SK-N-SH treated with all-trans-retinoic acid at 6 μM for 48 hours (cell line): ENCODE measurements around the gene NR2F2.

Experiments used
- ATAC-seq: fragments of 200-7000 bp; cut with Tn5 transposase; 3 replicates; pipeline ENCODE4 v1.9.1; 2020; ENCODE audit warnings: mild to moderate bottlenecking, moderate library complexity
- BACH2 ChIP-seq: fragments of 250-450 bp; sonication (Bioruptor Pico); IDR thresholded peaks from 2 replicates; pipeline ENCODE4 v1.9.0; 2021; ENCODE audit warnings: mild to moderate bottlenecking, borderline replicate concordance
- CREB5 ChIP-seq: fragments of 250-450 bp; sonication (Bioruptor Pico); IDR thresholded peaks from 2 replicates; pipeline ENCODE4 v1.5.1; 2020; ENCODE audit warnings: low read depth, mild to moderate bottlenecking, moderate library complexity
- CSDC2 ChIP-seq: fragments of 250-450 bp; sonication (Bioruptor Pico); IDR thresholded peaks from 2 replicates; pipeline ENCODE4 v1.5.0; 2020; ENCODE audit warnings: mild to moderate bottlenecking, moderate library complexity
- CSRNP3 ChIP-seq: fragments of 250-450 bp; sonication (Bioruptor Pico); IDR thresholded peaks from 2 replicates; pipeline ENCODE4 v1.5.1; 2021; ENCODE audit warnings: mild to moderate bottlenecking, moderate library complexity
- ESRRG ChIP-seq: fragments of 250-450 bp; sonication (Bioruptor Pico); IDR thresholded peaks from 2 replicates; pipeline ENCODE4 v1.6.1; 2021; ENCODE audit warnings: mild to moderate bottlenecking
- GLIS3 ChIP-seq: fragments of 250-450 bp; sonication (Bioruptor Pico); IDR thresholded peaks from 2 replicates; pipeline ENCODE4 v1.5.0; 2020; ENCODE audit warnings: mild to moderate bottlenecking, moderate library complexity
- ISL1 ChIP-seq: fragments of 250-450 bp; sonication (Bioruptor Pico); IDR thresholded peaks from 2 replicates; pipeline ENCODE4 v2.1.2; 2022; ENCODE audit warnings: mild to moderate bottlenecking, moderate library complexity
- POU6F1 ChIP-seq: fragments of 250-450 bp; sonication (Bioruptor Pico); IDR thresholded peaks from 2 replicates; pipeline ENCODE4 v1.8.0; 2021; ENCODE audit warnings: low read depth, mild to moderate bottlenecking, moderate library complexity, borderline replicate concordance
- RARB ChIP-seq: fragments of 250-450 bp; sonication (Bioruptor Pico); IDR thresholded peaks from 2 replicates; pipeline ENCODE4 v1.8.0; 2021; ENCODE audit warnings: mild to moderate bottlenecking, moderate library complexity
- SNAI2 ChIP-seq: fragments of 250-450 bp; sonication (Bioruptor Pico); IDR thresholded peaks from 2 replicates; pipeline ENCODE4 v1.5.0; 2020; ENCODE audit warnings: mild to moderate bottlenecking, moderate library complexity
- TCF4 ChIP-seq: fragments of 250-450 bp; sonication (Bioruptor Pico); IDR thresholded peaks from 2 replicates; pipeline ENCODE4 v1.8.0; 2021; ENCODE audit warnings: mild to moderate bottlenecking, moderate library complexity, borderline replicate concordance
- TOX ChIP-seq: fragments of 250-450 bp; sonication (Bioruptor Pico); IDR thresholded peaks from 2 replicates; pipeline ENCODE4 v1.8.0; 2021; ENCODE audit warnings: mild to moderate bottlenecking, moderate library complexity, borderline replicate concordance
- TSHZ2 ChIP-seq: fragments of 250-450 bp; sonication (Bioruptor Pico); IDR thresholded peaks from 2 replicates; pipeline ENCODE4 v1.5.0; 2020; ENCODE audit warnings: mild to moderate bottlenecking, moderate library complexity
- ZC3H10 ChIP-seq: fragments of 250-450 bp; sonication (Bioruptor Pico); IDR thresholded peaks from 2 replicates; pipeline ENCODE4 v1.5.1; 2021; ENCODE audit warnings: mild to moderate bottlenecking, moderate library complexity
- ZFP30 ChIP-seq: fragments of 450-650 bp; formaldehyde crosslinking; IDR thresholded peaks from 2 replicates; pipeline ENCODE4 v1.5.0; 2022; ENCODE audit warnings: mild to moderate bottlenecking, moderate library complexity
- ZNF565 ChIP-seq: fragments of 450-650 bp; formaldehyde crosslinking; conservative IDR thresholded peaks from 2 replicates; pipeline ENCODE4 v1.5.0; 2020; ENCODE audit warnings: low read depth, mild to moderate bottlenecking, moderate library complexity
- ZNF70 ChIP-seq: fragments of 450-650 bp; formaldehyde crosslinking; IDR thresholded peaks from 2 replicates; pipeline ENCODE4 v1.5.0; 2020; ENCODE audit warnings: mild to moderate bottlenecking, moderate library complexity

The NR2F2 gene

GRCh38 chr15:96325541-96326327 is 4.8 kb upstream of the NR2F2 start (continued):
- TF ChIP-seq POU6F1 (CRISPR knock-in tag) (no peak), TSHZ2 (CRISPR knock-in tag) (no peak), GLIS3 (CRISPR knock-in tag) (no peak)

GRCh38 chr15:96326328-96327154 is 4.0 kb upstream of the NR2F2 start:
- TF ChIP-seq ZC3H10 (CRISPR knock-in tag) (no peak), ESRRG (CRISPR knock-in tag) (no peak), SNAI2 (no peak), TCF4 (CRISPR knock-in tag) (no peak), CREB5 (CRISPR knock-in tag) (no peak), BACH2 (CRISPR knock-in tag) (no peak), ZFP30 (CRISPR knock-in tag) (no peak), ZNF565 (CRISPR knock-in tag) (no peak), POU6F1 (CRISPR knock-in tag) (no peak), CSRNP3 (CRISPR knock-in tag) (no peak), ISL1 (no peak), RARB (no peak), TOX (CRISPR knock-in tag) (no peak), TSHZ2 (CRISPR knock-in tag) (no peak), CSDC2 (no peak), ZNF70 (CRISPR knock-in tag) (no peak)
- ATAC-seq: 0 out of 3 replicates have a peak, but pooled peaks have one; percentile 3
